Dendritic cell treated with granulocyte-macrophage colony-stimulating factor and Interleukin-4, amounts not matched to agents 40 ng/mL and 50 ng/mL, for 4 days (primary cell): ENCODE results near the gene ADGB.
A peak's percentile ranks its signal among the peaks of the same experiment; 100 is the strongest.
"Not testable (repeated sequence)": the region's sequence is repeated elsewhere in the genome, so short reads cannot be mapped to it uniquely, and the experiment has no call there.

Experiments
- H3K27ac Mint-ChIP-seq: one replicate; pipeline ENCODE4 v1.8.0; 2022; ENCODE audit warnings: mild to moderate bottlenecking, mixed read lengths
- H3K27me3 Mint-ChIP-seq: one replicate; pipeline ENCODE4 v1.8.0; 2022; ENCODE audit warnings: mild to moderate bottlenecking, mixed read lengths
- H3K36me3 Mint-ChIP-seq: one replicate; pipeline ENCODE4 v1.8.0; 2022; ENCODE audit warnings: low read depth, mixed read lengths
- H3K4me1 Mint-ChIP-seq: one replicate; pipeline ENCODE4 v1.8.0; 2022; ENCODE audit warnings: low read depth, mixed read lengths
- H3K4me3 Mint-ChIP-seq: one replicate; pipeline ENCODE4 v1.8.0; 2022; ENCODE audit warnings: mild to moderate bottlenecking, moderate library complexity, mixed read lengths
- H3K9me3 Mint-ChIP-seq: one replicate; pipeline ENCODE4 v1.8.0; 2022; ENCODE audit warnings: mixed read lengths
- intact Hi-C: fragments of 100-400 bp; cut with micrococcal nuclease; formaldehyde crosslinking; loops from one replicate; pipeline ENCODE4 v1.15.0; 2022

Gene ADGB

DNA sequence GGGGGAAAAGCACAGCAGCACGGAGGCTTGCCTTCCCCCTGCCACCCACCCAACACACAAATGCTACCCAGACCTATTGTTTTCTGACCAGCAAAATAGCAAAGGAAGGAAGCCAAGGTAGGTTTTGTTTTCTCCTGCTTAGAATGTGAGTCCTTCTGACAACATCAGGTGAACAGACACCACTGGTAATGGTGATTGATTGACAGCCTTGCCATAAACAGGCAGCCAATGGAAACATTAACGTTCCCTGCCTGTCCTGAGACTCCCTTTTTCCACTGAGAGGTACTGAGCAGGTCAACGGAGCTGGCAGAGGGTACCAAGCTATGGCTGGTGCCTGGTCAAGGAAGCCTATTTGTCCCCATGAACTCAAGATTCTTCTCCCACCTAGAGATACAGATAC, 234.4 kb downstream of the ADGB start:
- no peak overlapping the region for H3K4me3 Mint-ChIP-seq
- H3K9me3 Mint-ChIP-seq, result no peaks in the 10 kb centered on the region
- H3K27me3 Mint-ChIP-seq, result no peaks in the 10 kb centered on the region
- no peaks in the 10 kb centered on the region for H3K4me1 Mint-ChIP-seq
- intact Hi-C loops, result no loop called here
- H3K27ac Mint-ChIP-seq, result no peak overlapping the region
- H3K36me3 Mint-ChIP-seq, result no peaks in the 10 kb centered on the region

DNA sequence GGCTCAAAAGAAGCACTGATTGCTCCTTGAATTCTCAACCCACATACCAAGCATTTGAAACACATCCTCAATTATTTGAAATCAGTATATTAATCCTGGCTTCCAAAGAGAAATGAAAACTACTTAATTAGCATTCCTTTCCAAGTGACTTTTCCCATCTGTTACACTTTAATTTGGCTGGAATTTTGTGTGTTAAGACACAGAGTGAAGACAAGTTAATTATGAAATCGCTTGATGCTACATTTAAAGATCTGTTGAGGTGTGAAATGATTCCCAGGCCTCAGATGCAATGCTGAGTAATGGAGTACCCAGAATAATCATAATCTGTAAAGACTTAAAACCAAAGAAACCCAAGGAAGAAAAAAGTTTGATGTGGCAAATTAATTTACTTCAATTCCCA, 241.4 kb downstream of the ADGB start:
- Mint-ChIP-seq H3K4me3 (no peak overlapping the region), H3K36me3 (no peaks in the 10 kb centered on the region), H3K4me1 (no peaks in the 10 kb centered on the region), H3K9me3 (peaks cover 12% of the 10 kb centered on the region), H3K27ac (no peak overlapping the region), H3K27me3 (no peaks in the 10 kb centered on the region)
- intact Hi-C loops, result no loop called here

DNA sequence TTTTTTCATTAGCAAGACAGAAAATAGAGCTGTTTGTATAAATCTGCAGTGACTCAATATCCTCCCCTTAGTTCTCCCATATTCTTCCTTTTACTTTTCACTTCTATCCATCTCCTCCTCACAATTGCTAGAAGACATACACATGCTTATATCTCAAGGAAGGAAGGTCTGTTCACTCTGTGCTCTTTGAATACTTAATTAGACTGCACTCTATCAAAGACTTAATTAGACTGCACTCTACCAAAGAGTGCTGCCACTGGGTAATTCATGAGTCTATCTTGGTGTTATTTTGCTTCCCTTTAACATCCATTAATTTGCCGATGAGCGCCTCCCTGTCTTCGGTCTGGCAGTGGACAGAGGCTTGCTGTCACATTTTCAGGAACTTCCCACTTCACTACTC, 241.9 kb downstream of the ADGB start:
- peaks cover 16% of the 10 kb centered on the region for H3K9me3 Mint-ChIP-seq

DNA sequence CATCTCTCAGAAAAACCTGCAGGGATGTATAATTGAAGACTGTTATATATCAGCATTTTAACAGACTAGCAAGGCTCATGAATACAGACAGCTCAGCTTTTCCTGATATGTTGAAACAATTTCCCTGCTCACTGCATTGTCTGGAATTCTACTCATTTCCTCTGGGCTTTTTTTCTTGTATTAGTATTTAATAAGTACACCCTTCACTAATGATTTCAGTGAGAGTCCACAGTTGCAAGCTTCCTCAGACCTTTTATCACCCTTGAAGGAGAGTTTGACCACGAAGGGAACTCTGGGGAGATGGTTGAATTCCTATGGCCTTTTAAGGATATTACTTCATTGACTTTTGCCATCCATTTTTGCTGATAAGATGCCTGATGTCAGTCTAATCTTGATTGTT, 248.7 kb downstream of the ADGB start:
- no peaks in the 10 kb centered on the region for H3K36me3 Mint-ChIP-seq
- H3K27ac Mint-ChIP-seq, result no peak overlapping the region
- intact Hi-C loops, result no loop called here
- H3K27me3 Mint-ChIP-seq, result no peaks in the 10 kb centered on the region
- peaks cover 30% of the 10 kb centered on the region for H3K9me3 Mint-ChIP-seq
- H3K4me1 Mint-ChIP-seq, result peaks cover 13% of the 10 kb centered on the region
- no peak overlapping the region for H3K4me3 Mint-ChIP-seq

More for the DNA sequence above, 241.9 kb downstream of the ADGB start:
- Mint-ChIP-seq H3K4me1 (no peaks in the 10 kb centered on the region), H3K4me3 (no peak overlapping the region), H3K36me3 (no peaks in the 10 kb centered on the region), H3K27ac (no peak overlapping the region), H3K27me3 (no peaks in the 10 kb centered on the region)
- intact Hi-C loops, result no loop called here

DNA sequence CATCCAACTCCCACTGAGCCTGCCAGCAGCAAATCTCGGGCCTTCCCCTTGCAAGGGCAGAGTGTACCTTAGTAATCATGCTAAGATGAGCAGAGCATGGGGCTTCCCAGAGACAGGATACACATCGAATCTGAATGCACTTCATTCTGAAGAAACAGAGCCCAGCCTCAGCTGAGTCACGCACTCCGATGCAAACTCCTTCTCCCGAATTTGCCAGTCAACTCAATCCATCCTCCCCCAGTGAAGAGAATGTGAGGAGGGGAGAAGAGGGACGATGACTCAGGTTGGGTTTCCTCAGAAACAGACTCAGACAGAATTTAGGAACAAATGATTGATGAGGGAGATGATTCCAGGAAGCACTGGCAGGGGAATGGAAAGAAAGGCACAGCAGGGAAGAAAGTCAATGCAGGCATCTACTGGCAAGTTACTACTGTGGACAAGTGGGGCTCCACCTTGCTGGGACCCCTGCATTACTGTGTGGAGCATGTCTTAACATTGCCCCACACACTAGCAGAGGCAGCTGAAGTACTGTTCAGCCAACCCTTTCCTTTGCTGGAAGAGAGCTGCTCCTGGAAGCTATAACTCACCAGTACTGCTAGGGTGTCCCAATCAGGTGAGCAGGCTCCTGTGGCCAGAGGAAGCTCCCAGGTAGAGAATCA, 251.6 kb downstream of the ADGB start:
- Mint-ChIP-seq H3K4me1 (peaks cover 18% of the 10 kb centered on the region), H3K27ac (no peak overlapping the region), H3K27me3 (no peaks in the 10 kb centered on the region), H3K4me3 (no peak overlapping the region), H3K9me3 (peaks cover 25% of the 10 kb centered on the region), H3K36me3 (no peaks in the 10 kb centered on the region)
- intact Hi-C loops, result loop anchor here (10.0 kb wide), 1 partner anchor 1314 kb away; no protein-coding TSS in a partner anchor

DNA sequence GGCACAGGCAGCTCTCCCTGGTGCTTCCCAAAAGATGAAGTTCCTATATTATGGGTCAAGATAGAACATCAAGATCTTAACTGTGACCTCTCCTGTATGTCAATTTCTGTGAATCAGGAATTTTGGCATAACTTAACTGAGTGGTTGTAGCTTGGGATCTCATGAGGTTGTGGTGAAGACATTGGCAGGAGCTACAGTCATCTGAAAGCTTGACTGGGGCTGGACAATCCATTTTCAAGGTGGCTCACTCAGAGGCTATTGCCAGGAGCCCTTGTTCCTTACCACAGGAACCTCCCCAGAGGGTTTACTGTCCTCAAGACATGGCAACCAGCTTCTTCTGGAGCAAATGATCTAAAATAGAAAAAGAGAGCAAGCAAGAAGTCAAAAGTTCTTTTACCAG, 252.2 kb downstream of the ADGB start:
- Mint-ChIP-seq H3K9me3 (peaks cover 19% of the 10 kb centered on the region), H3K4me3 (no peak overlapping the region), H3K27me3 (no peaks in the 10 kb centered on the region), H3K36me3 (no peaks in the 10 kb centered on the region), H3K4me1 (peaks cover 24% of the 10 kb centered on the region), H3K27ac (no peak overlapping the region)
- intact Hi-C loops, result loop anchor here (10.0 kb wide), 1 partner anchor 1314 kb away; no protein-coding TSS in a partner anchor

DNA sequence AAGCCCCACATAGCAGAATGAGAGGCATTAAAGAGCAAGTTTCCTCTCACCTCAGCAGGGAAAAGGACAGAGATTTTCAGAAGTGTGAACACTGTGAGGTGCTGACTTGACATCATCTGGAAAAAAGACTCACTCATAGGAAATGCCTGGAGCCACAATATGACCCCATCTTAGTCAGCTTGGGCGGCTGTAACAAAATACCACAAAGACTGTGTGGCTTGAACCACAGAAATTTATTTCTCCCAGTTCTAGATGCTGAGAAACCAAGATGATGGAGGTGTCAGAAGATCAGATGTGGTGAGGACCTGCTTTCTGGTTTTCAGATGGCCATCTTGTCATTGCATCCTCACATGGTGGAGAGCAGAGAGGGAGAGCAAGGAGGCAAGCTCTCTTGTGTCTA, 253.1 kb downstream of the ADGB start:
- intact Hi-C loops, result loop anchor here (10.0 kb wide), 1 partner anchor 1313 kb away; no protein-coding TSS in a partner anchor
- no peaks in the 10 kb centered on the region for H3K27me3 Mint-ChIP-seq
- H3K9me3 Mint-ChIP-seq, result peaks cover 14% of the 10 kb centered on the region
- H3K27ac Mint-ChIP-seq, result no peak overlapping the region
- H3K4me3 Mint-ChIP-seq, result no peak overlapping the region
- no peaks in the 10 kb centered on the region for H3K36me3 Mint-ChIP-seq
- H3K4me1 Mint-ChIP-seq, result peaks cover 31% of the 10 kb centered on the region

DNA sequence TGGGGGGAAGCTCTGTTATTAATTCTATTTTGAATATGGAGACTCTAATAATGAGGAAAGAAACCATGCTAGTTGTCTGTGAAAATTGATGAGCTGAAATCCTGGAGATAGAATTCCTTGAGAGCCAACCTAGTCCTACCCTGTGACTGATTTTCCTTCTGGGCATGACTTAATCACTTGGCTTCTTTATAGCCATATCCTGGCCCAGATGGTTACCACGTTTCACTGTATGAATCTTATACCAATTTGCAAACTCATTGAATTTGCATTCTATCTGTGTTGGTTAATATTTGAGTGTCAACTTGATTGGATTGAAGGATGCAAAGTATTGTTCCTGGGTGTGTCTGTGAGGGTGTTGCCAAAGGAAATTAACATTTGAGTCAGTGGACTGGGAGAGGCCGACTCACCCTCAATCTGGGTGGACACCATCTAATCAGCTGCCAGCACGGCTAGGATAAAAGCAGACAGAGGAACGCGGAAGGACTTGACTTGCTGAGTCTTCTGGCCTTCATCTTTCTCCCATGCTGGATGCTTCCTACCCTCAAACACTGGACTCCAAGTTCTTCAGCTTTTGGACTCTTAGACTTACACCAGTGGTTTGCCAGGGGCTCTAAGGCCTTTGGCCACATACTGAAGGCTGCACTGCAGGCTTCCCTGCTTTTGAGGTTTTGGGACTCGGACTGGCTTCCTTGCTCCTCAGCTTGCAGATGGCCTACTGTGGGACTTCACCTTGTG, 255.9 kb downstream of the ADGB start:
- not testable (repeated sequence) for H3K27ac Mint-ChIP-seq
- intact Hi-C loops, result loop anchor here (5.0 to 10.0 kb wide), 5 partner anchors 43 to 1310 kb away; partner anchors contain the start of gene STXBP5

DNA sequence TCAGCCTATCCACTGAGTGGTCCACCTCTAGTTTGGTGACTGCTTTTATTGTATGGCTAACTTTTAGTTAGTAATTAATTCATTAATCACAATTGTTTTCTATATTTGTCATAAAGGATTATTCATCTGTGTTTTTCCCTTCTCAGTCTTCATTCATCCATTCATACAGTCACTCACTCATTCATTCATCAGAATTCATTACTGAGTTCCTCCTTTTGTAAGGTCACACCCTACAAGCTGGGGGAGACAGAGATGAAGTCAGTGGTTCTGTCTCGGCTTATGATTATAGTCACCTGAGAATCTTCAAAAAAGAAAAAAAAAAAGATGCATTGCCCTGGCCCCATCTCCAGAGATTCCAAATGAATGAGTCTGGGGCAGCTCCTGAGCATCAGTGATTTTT, 257.1 kb downstream of the ADGB start:
- H3K27ac Mint-ChIP-seq, result peak overlapping the region; percentile 63
- H3K36me3 Mint-ChIP-seq, result no peaks in the 10 kb centered on the region
- no peaks in the 10 kb centered on the region for H3K27me3 Mint-ChIP-seq
- no peak overlapping the region for H3K4me3 Mint-ChIP-seq
- intact Hi-C loops, result loop anchor here (5.0 to 10.0 kb wide), 5 partner anchors 41 to 1309 kb away; partner anchors contain the start of gene STXBP5
- peaks cover 14% of the 10 kb centered on the region for H3K9me3 Mint-ChIP-seq
- peaks cover 34% of the 10 kb centered on the region for H3K4me1 Mint-ChIP-seq

More for the DNA sequence above, 255.9 kb downstream of the ADGB start:
- not testable (repeated sequence) for H3K36me3 Mint-ChIP-seq, H3K4me3 Mint-ChIP-seq, H3K27me3 Mint-ChIP-seq
- peaks cover 14% of the 10 kb centered on the region for H3K9me3 Mint-ChIP-seq
- H3K4me1 Mint-ChIP-seq, result peaks cover 43% of the 10 kb centered on the region

DNA sequence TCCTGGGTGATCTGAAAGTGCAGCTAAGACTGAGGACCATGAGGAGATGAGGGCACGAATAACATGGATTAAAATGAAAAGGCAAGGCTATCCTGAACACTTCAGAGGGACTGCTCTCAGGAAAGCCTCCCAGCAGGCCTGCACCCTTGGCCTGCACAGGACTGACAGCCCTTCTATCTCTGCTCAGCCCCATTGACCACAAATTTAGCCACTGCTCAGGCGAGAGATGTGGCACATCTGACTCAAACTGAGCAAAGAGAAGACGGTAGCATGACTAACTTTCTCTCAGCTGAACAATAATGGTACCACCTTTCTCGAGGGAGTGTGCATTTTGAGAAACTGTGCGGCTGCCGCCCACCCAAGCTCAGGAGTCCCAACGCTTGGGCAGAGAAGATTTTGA, 257.5 kb downstream of the ADGB start:
- H3K4me3 Mint-ChIP-seq, result no peak overlapping the region
- H3K36me3 Mint-ChIP-seq, result no peaks in the 10 kb centered on the region
- H3K9me3 Mint-ChIP-seq, result peaks cover 14% of the 10 kb centered on the region
- peaks cover 30% of the 10 kb centered on the region for H3K4me1 Mint-ChIP-seq
- intact Hi-C loops, result loop anchor here (5.0 to 10.0 kb wide), 5 partner anchors 41 to 1309 kb away; partner anchors contain the start of gene STXBP5
- H3K27me3 Mint-ChIP-seq, result no peaks in the 10 kb centered on the region
- peak overlapping the region; percentile 63 for H3K27ac Mint-ChIP-seq

DNA sequence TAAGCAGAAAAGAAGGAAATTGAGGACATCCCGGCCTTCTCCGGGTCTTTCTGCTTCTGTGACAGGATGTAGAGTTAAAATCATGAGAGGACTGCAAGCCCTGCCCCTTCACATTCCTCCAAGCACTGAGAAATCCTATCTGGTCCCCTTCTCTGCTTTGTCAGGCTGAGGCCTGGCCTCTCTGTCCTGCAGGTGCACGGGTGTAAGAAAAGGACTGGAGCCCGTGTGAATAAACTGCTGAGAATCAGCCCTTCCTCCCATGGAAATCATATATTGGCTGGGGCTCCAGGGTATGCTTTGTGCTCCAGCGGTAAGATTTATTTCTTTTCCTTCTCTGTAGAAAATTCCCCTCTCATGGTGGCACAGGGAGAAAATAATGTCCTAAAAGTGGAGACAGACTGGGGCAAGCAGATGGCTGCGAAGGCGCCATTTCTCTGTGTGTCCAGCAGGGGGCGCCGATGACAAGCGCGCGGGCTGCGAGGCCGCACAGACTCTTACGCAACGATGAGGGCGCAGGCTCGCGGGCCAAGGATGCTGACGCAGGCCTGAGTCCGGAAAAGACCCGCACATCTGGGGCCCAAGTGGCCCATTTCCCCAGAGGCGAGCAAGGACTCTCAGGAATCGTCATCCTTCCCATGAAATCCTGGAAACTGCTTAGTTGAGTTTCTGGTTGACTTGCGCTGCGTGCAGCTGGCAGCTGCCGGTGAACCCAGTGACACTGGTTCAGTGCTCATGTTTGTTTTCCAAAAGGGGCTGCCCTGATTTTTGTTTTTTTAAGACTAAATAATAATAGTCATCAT, 258.6 kb downstream of the ADGB start:
- Mint-ChIP-seq H3K36me3 (no peaks in the 10 kb centered on the region), H3K27me3 (no peaks in the 10 kb centered on the region), H3K9me3 (peaks cover 9% of the 10 kb centered on the region), H3K4me3 (peak overlapping the region; percentile 37), H3K27ac (peak overlapping the region; percentile 79), H3K4me1 (peaks cover 37% of the 10 kb centered on the region)
- intact Hi-C loops, result loop anchor here (5.0 to 10.0 kb wide), 5 partner anchors 40 to 1307 kb away; partner anchors contain the start of gene STXBP5

DNA sequence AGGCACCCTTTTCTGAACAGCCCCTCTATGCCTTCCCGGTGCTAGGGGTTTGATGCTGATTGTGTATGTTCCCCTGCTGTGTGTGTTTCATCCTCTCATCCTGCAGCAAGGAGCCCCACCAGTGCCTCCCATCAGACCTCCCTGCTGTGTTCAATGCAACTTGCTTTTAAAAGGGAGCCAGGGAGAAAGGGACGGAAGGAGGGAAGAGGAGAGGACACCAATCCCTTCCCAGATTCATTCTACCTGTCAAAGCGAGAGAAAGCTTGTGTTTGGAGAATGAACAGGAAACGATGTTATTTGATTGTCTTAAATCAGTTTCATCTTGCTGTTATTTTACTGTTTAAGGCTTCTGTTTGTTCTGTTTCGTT, 259.2 kb downstream of the ADGB start:
- intact Hi-C loops, result loop anchor here (5.0 to 10.0 kb wide), 5 partner anchors 39 to 1307 kb away; partner anchors contain the start of gene STXBP5
- Mint-ChIP-seq H3K4me3 (peak overlapping the region; percentile 37), H3K4me1 (peaks cover 37% of the 10 kb centered on the region), H3K9me3 (peaks cover 3% of the 10 kb centered on the region), H3K36me3 (no peaks in the 10 kb centered on the region), H3K27ac (peak overlapping the region; percentile 79), H3K27me3 (no peaks in the 10 kb centered on the region)

DNA sequence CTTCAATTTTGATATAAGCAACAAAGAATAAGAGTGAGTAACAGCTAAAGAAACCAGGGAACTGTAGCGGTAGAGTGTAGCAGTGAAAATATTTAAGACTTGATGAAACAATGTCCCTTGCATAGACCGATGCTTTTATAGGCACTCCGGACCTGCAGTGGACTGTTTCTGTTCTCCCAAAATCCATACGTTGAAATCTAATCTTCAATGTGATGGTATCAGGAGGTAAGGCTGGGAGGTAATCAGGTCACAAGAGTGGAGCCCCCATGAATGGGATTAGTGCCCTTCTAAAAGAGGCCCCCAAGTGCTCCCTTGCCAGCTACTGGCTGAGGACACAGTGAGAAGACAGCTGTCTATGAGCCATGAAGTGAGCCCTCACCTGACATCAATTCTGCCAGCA, 260.4 kb downstream of the ADGB start:
- intact Hi-C loops, result loop anchor here (5.0 to 10.0 kb wide), 5 partner anchors 38 to 1306 kb away; partner anchors contain the start of gene STXBP5
- no peak overlapping the region for H3K27ac Mint-ChIP-seq
- no peaks in the 10 kb centered on the region for H3K27me3 Mint-ChIP-seq
- no peaks in the 10 kb centered on the region for H3K36me3 Mint-ChIP-seq
- peaks cover 39% of the 10 kb centered on the region for H3K4me1 Mint-ChIP-seq
- H3K4me3 Mint-ChIP-seq, result no peak overlapping the region
- H3K9me3 Mint-ChIP-seq, result no peaks in the 10 kb centered on the region
